HL-60 (cell line): ENCODE data around the gene PCP4.

ENCODE experiments used
- DNase-seq, 2 experiments: peaks; one replicate each; pipeline ENCODE4 v3.0.0-alpha.2; 2010 to 2020; ENCODE audit warnings: low read depth in 1 of 2, low spot score in 1 of 2
- H3K27ac ChIP-seq: fragments of 250-450 bp; sonication (Bioruptor Pico); replicated peaks from 2 replicates; pipeline ENCODE4 v1.5.1; 2020; ENCODE audit warnings: mild to moderate bottlenecking, moderate library complexity
- H3K27me3 ChIP-seq: fragments of 250-450 bp; sonication (Bioruptor Pico); 2 replicates; pipeline ENCODE4 v1.5.1; 2021; ENCODE audit warnings: mild to moderate bottlenecking, moderate library complexity; ENCODE audit not compliant: insufficient read depth, poor library complexity, severe bottlenecking
- H3K4me3 ChIP-seq: replicated peaks from 2 replicates; pipeline ENCODE4 v1.5.1; 2011; ENCODE audit warnings: mild to moderate bottlenecking, control low read depth, low read length; ENCODE audit not compliant: insufficient read depth
- CTCF ChIP-seq: IDR thresholded peaks from one replicate; pipeline ENCODE4 v1.5.1; 2011; ENCODE audit warnings: low read length, control low read depth, inconsistent platforms; ENCODE audit not compliant: insufficient read depth
- GABPA ChIP-seq: IDR thresholded peaks from 2 replicates; pipeline ENCODE4 v1.6.1; 2012; ENCODE audit warnings: low read depth
- POLR2AphosphoS5 ChIP-seq: IDR thresholded peaks from 2 replicates; pipeline ENCODE4 v1.6.1; 2012; ENCODE audit warnings: low read depth
- REST ChIP-seq: IDR thresholded peaks from 2 replicates; pipeline ENCODE4 v1.6.1; 2012; ENCODE audit warnings: low read depth; ENCODE audit not compliant: insufficient replicate concordance
- SPI1 ChIP-seq: IDR thresholded peaks from 2 replicates; pipeline ENCODE4 v1.6.1; 2012; ENCODE audit warnings: low read depth, mild to moderate bottlenecking, borderline replicate concordance

PCP4 gene

GRCh38 chr21:39971956-39972355, 104.7 kb downstream of the PCP4 start:
- no peak for DNase-seq
- no peak overlapping the region for H3K27ac ChIP-seq
- H3K27me3 ChIP-seq, result no peaks in the 10 kb centered on the region
- H3K4me3 ChIP-seq, result no peak overlapping the region
- TF ChIP-seq SPI1, result no peak
- no peak for TF ChIP-seq POLR2AphosphoS5
- TF ChIP-seq CTCF, result no peak
- no peak for TF ChIP-seq REST
- no peak for TF ChIP-seq GABPA

- no peak for DNase-seq
- H3K27me3 ChIP-seq, result no peaks in the 10 kb centered on the region
- H3K27ac ChIP-seq, result no peak overlapping the region
- no peak overlapping the region for H3K4me3 ChIP-seq
- TF ChIP-seq REST, result no peak
- TF ChIP-seq CTCF, result no peak
- TF ChIP-seq GABPA, result no peak
- no peak for TF ChIP-seq SPI1
- no peak for TF ChIP-seq POLR2AphosphoS5
These were observed 105.2 kb downstream of the PCP4 start for GRCh38 chr21:39972471-39972870.

GRCh38 chr21:39972976-39973770, 105.9 kb downstream of the PCP4 start:
- Histone ChIP-seq H3K27me3 (no peaks in the 10 kb centered on the region), H3K27ac (no peak overlapping the region), H3K4me3 (no peak overlapping the region)
- DNase-seq, result no peak
- no peak for TF ChIP-seq CTCF
- no peak for TF ChIP-seq GABPA
- TF ChIP-seq REST, result no peak
- TF ChIP-seq SPI1, result no peak
- no peak for TF ChIP-seq POLR2AphosphoS5
